Fibroblast of skin of scalp (primary cell): Measurements from ENCODE around the gene RUVBL1.

Experiments
- DNase-seq: peaks from one replicate; pipeline ENCODE4 v3.0.0-alpha.2; 2013

RUVBL1 gene

GRCh38 chr3:128066676-128067075 is 56.9 kb downstream of the RUVBL1 start:
- no peak for DNase-seq

- DNase-seq: peak; percentile 35
These were observed 57.5 kb downstream of the RUVBL1 start for GRCh38 chr3:128066114-128066513.

- no peak for DNase-seq
These were observed 58.6 kb downstream of the RUVBL1 start for GRCh38 chr3:128064962-128065361.

GRCh38 chr3:128063865-128064264 is 59.7 kb downstream of the RUVBL1 start:
- DNase-seq: no peak

- DNase-seq: no peak
These were observed 61.4 kb downstream of the RUVBL1 start for GRCh38 chr3:128062033-128062745.

GRCh38 chr3:128060473-128061381 is 62.9 kb downstream of the RUVBL1 start:
- peak; percentile 92 for DNase-seq

- DNase-seq: no peak
These were observed 67.4 kb downstream of the RUVBL1 start for GRCh38 chr3:128056258-128056657.

GRCh38 chr3:128054367-128054766 is 69.2 kb downstream of the RUVBL1 start:
- peak; percentile 63 for DNase-seq

- DNase-seq: no peak
These were observed 70.0 kb downstream of the RUVBL1 start for GRCh38 chr3:128053614-128054013.

GRCh38 chr3:128052595-128053351 is 70.8 kb downstream of the RUVBL1 start:
- DNase-seq: no peak

GRCh38 chr3:128051837-128052594 is 71.6 kb downstream of the RUVBL1 start, which contains the start of gene SEC61A1:
TSS of gene SEC61A1 (plus strand) at chr3:128052437. CDS start at chr3:128052553, 116 bp downstream.
- peak; percentile 97 for DNase-seq

- peak; percentile 30 for DNase-seq
These were observed 72.2 kb downstream of the RUVBL1 start for GRCh38 chr3:128051459-128051836.

- DNase-seq: no peak
These were observed 73.0 kb downstream of the RUVBL1 start for GRCh38 chr3:128050597-128050996.

- no peak for DNase-seq
These were observed 82.3 kb downstream of the RUVBL1 start for GRCh38 chr3:128041344-128041743.

- DNase-seq: no peak
These were observed 83.0 kb downstream of the RUVBL1 start for GRCh38 chr3:128040660-128041059.

- DNase-seq: no peak
These were observed 83.6 kb downstream of the RUVBL1 start for GRCh38 chr3:128040041-128040440.

GRCh38 chr3:128036119-128036518 is 87.5 kb downstream of the RUVBL1 start:
- DNase-seq: no peak

- no peak for DNase-seq
These were observed 90.5 kb downstream of the RUVBL1 start for GRCh38 chr3:128033102-128033501.
